ENCODE measurements around the gene KIAA1549. TPM values are rescaled to one million over a fixed set of nuclear protein-coding genes. Genes with fewer than 3 reads are reported as not detected.

The KIAA1549 gene
- total and polyA plus RNA-seq, 2 of the 4 experiments (the other 2 are of a cell fraction), result 1.3 to 3.3 TPM

GRCh38 chr7:138845711-138846110 lies 135.5 kb downstream of the KIAA1549 start:
- Histone ChIP-seq H3K9me3 (ENCODE audit: control insufficient read depth, insufficient read depth, low read length) (no peaks in the 10 kb centered on the region), H4K91ac (ENCODE audit: insufficient read depth, low read depth, low read length) (no peak overlapping the region), H2BK120ac (ENCODE audit: low read depth, low read length) (no peak overlapping the region), H2BK5ac (ENCODE audit: low read depth, low read length, poor library complexity, severe bottlenecking) (no peak overlapping the region), H3K36me3 (ENCODE audit: control insufficient read depth, insufficient read depth, low read length) (no peaks in the 10 kb centered on the region; the same call in none of the 2 replicates), H2BK20ac (ENCODE audit: low read depth, low read length) (no peak overlapping the region), H2AK5ac (ENCODE audit: low read depth, low read length) (no peak overlapping the region), H3K9me1 (ENCODE audit: insufficient read depth, low read length) (no peaks in the 10 kb centered on the region), H4K20me1 (ENCODE audit: insufficient read depth, low read length) (no peaks in the 10 kb centered on the region), H2AFZ (replicated peaks; ENCODE audit: low read length, poor library complexity) (no peak overlapping the region), H3K18ac (ENCODE audit: low read depth, low read length) (no peak overlapping the region), H3K56ac (ENCODE audit: extremely low read depth, insufficient read depth, low read length) (no peak overlapping the region), H4K5ac (ENCODE audit: low read depth, low read length) (no peak overlapping the region), H3K4ac (ENCODE audit: low read depth, low read length) (no peak overlapping the region), H2AK9ac (replicated peaks; ENCODE audit: low read depth, low read length, poor library complexity) (no peak overlapping the region), H3K4me3 (ENCODE audit: insufficient read depth, low read depth, low read length) (no peak overlapping the region), H4K8ac (ENCODE audit: low read depth in 2 of 2, low read length in 2 of 2) (no peak overlapping the region), H3K23ac (ENCODE audit: low read depth, low read length) (no peak overlapping the region), H3K27me3 (ENCODE audit: control insufficient read depth, insufficient read depth, low read length) (no peaks in the 10 kb centered on the region), H3K4me2 (ENCODE audit: low read depth, low read length) (no peak overlapping the region), H3K9ac (ENCODE audit: low read depth, low read length) (no peak overlapping the region), H2BK15ac (ENCODE audit: low read depth, low read length) (no peak overlapping the region), H3K79me1 (ENCODE audit: low read depth in 1 of 2, low read length in 2 of 2) (no peaks in the 10 kb centered on the region), H3K14ac (replicated peaks; ENCODE audit: low read depth, low read length) (no peak overlapping the region), H3K4me1 (ENCODE audit: control insufficient read depth, insufficient read depth, low read length) (peaks cover 2% of the 10 kb centered on the region; the same call in 1 of the 2 replicates), H3K27ac (ENCODE audit: insufficient read depth, low read length) (no peak overlapping the region)
- intact Hi-C loops (cut with micrococcal nuclease), result loop anchor here (2.0 kb wide), 1 partner anchor 21 kb away; no protein-coding TSS in a partner anchor
- POLR2A ChIA-PET (ENCODE audit: unreplicated experiment), result no interaction called here
- DNase-seq (no peak), ATAC-seq (ENCODE audit: low read depth) (no peak)
- BruUV-seq (replicated peaks), result no TSS peak
- 33% methylated on average over 1 of the region's 2 CpGs; no CpG with 5 or more reads in 1 of the 2 experiments for WGBS, 2 experiments (ENCODE audit: extremely low coverage in 2 of 2, insufficient read length in 1 of 2)
- CTCF ChIA-PET, result interaction anchor here (0.7 kb wide), 1 partner anchor 41 kb away, joined by 3 read pairs; no protein-coding TSS in a partner anchor
- TF ChIP-seq RFX5 (IDR thresholded peaks at IDR 0.05; ENCODE audit: low read depth, low read length) (no peak), ELK1 (IDR thresholded peaks at IDR 0.05; ENCODE audit: borderline replicate concordance, low read depth, low read length) (no peak), NFE2L2 (IDR thresholded peaks at IDR 0.05; ENCODE audit: low read depth, low read length) (no peak), MXI1 (IDR thresholded peaks at IDR 0.05; ENCODE audit: borderline replicate concordance, low read depth, low read length) (no peak), SMC3 (IDR thresholded peaks at IDR 0.05; ENCODE audit: low read depth, low read length) (no peak), BHLHE40 (IDR thresholded peaks at IDR 0.05; ENCODE audit: low read depth, low read length) (no peak)
- TF ChIP-seq, protein P1, sequence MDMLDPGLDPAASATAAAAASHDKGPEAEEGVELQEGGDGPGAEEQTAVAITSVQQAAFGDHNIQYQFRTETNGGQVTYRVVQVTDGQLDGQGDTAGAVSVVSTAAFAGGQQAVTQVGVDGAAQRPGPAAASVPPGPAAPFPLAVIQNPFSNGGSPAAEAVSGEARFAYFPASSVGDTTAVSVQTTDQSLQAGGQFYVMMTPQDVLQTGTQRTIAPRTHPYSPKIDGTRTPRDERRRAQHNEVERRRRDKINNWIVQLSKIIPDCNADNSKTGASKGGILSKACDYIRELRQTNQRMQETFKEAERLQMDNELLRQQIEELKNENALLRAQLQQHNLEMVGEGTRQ (IDR thresholded peaks at IDR 0.05; ENCODE audit: low read depth, low read length), result no peak
- dilution Hi-C loops (cut with HindIII; ENCODE audit: low sequenced_read_pairs, unreplicated experiment), result no loop called here
- in situ Hi-C loops (cut with MboI; ENCODE audit: low sequenced_read_pairs), result no loop called here
